ENCODE results near the gene ACTL8. TPM values are rescaled to one million over a fixed set of nuclear protein-coding genes. Genes with fewer than 3 reads are reported as not detected.

The ACTL8 gene
- total RNA-seq, 1 donor from 2014 or later: not detected

GRCh38 chr1:17839641-17840196, 84.6 kb downstream of the ACTL8 start:
- H3K4me1 Mint-ChIP-seq (ENCODE audit: low read depth): no peaks in the 10 kb centered on the region
- no peak overlapping the region for H3K4me3 Mint-ChIP-seq (ENCODE audit: unreplicated experiment)
- TF ChIP-seq CTCF (IDR thresholded peaks at IDR 0.05): no peak
- H3K36me3 Mint-ChIP-seq (ENCODE audit: low read depth): no peaks in the 10 kb centered on the region
- H3K27ac Mint-ChIP-seq (ENCODE audit: unreplicated experiment): no peak overlapping the region
- peaks cover 32% of the 10 kb centered on the region for H3K27me3 Mint-ChIP-seq (ENCODE audit: low read depth)
- H3K9me3 Mint-ChIP-seq (ENCODE audit: low read depth): no peaks in the 10 kb centered on the region
- DNase-seq (ENCODE audit: low spot score): no peak

GRCh38 chr1:17841944-17842343, 86.8 kb downstream of the ACTL8 start:
- no peak overlapping the region for H3K27ac Mint-ChIP-seq (ENCODE audit: unreplicated experiment)
- H3K36me3 Mint-ChIP-seq (ENCODE audit: low read depth): no peaks in the 10 kb centered on the region
- peaks cover 37% of the 10 kb centered on the region for H3K27me3 Mint-ChIP-seq (ENCODE audit: low read depth)
- no peak for DNase-seq (ENCODE audit: low spot score)
- TF ChIP-seq CTCF (IDR thresholded peaks at IDR 0.05): no peak
- no peaks in the 10 kb centered on the region for H3K9me3 Mint-ChIP-seq (ENCODE audit: low read depth)
- no peak overlapping the region for H3K4me3 Mint-ChIP-seq (ENCODE audit: unreplicated experiment)
- no peaks in the 10 kb centered on the region for H3K4me1 Mint-ChIP-seq (ENCODE audit: low read depth)

- no peak for TF ChIP-seq CTCF (IDR thresholded peaks at IDR 0.05)
- peaks cover 39% of the 10 kb centered on the region for H3K27me3 Mint-ChIP-seq (ENCODE audit: low read depth)
- no peak overlapping the region for H3K27ac Mint-ChIP-seq (ENCODE audit: unreplicated experiment)
- H3K4me3 Mint-ChIP-seq (ENCODE audit: unreplicated experiment): no peak overlapping the region
- H3K36me3 Mint-ChIP-seq (ENCODE audit: low read depth): no peaks in the 10 kb centered on the region
- no peaks in the 10 kb centered on the region for H3K4me1 Mint-ChIP-seq (ENCODE audit: low read depth)
- H3K9me3 Mint-ChIP-seq (ENCODE audit: low read depth): no peaks in the 10 kb centered on the region
- no peak for DNase-seq (ENCODE audit: low spot score)
These were observed 87.6 kb downstream of the ACTL8 start for GRCh38 chr1:17842686-17843085.

GRCh38 chr1:17844185-17844826, 89.2 kb downstream of the ACTL8 start:
- TF ChIP-seq CTCF (IDR thresholded peaks at IDR 0.05): no peak
- no peaks in the 10 kb centered on the region for H3K36me3 Mint-ChIP-seq (ENCODE audit: low read depth)
- no peak overlapping the region for H3K4me3 Mint-ChIP-seq (ENCODE audit: unreplicated experiment)
- no peak for DNase-seq (ENCODE audit: low spot score)
- no peaks in the 10 kb centered on the region for H3K9me3 Mint-ChIP-seq (ENCODE audit: low read depth)
- no peak overlapping the region for H3K27ac Mint-ChIP-seq (ENCODE audit: unreplicated experiment)
- H3K4me1 Mint-ChIP-seq (ENCODE audit: low read depth): no peaks in the 10 kb centered on the region
- H3K27me3 Mint-ChIP-seq (ENCODE audit: low read depth): peaks cover 38% of the 10 kb centered on the region

- Mint-ChIP-seq H3K27ac (ENCODE audit: unreplicated experiment) (no peak overlapping the region), H3K4me1 (ENCODE audit: low read depth) (no peaks in the 10 kb centered on the region), H3K9me3 (ENCODE audit: low read depth) (peaks cover 3% of the 10 kb centered on the region), H3K27me3 (ENCODE audit: low read depth) (peaks cover 38% of the 10 kb centered on the region), H3K4me3 (ENCODE audit: unreplicated experiment) (no peak overlapping the region), H3K36me3 (ENCODE audit: low read depth) (no peaks in the 10 kb centered on the region)
- no peak for TF ChIP-seq CTCF (IDR thresholded peaks at IDR 0.05)
- no peak for DNase-seq (ENCODE audit: low spot score)
These were observed 90.5 kb downstream of the ACTL8 start for GRCh38 chr1:17845583-17845982.
